HepG2 (cell line): ENCODE data around the gene ZCCHC24. TPM values are rescaled to one million over a fixed set of nuclear protein-coding genes. Genes with fewer than 3 reads are reported as not detected.

Source experiments
- ATAC-seq: fragments of 200-7000 bp; cut with Tn5 transposase; 3 replicates; pipeline ENCODE4 v1.9.1; 2020; ENCODE audit warnings: mild to moderate bottlenecking, moderate library complexity
- BruUV-seq: library from RNA; stranded (reverse); fragments of 400-500 nt; replicated peaks from 2 replicates; lab custom pipeline; 2021; lab: Mats Ljungman, UMichigan
- CTCF ChIA-PET: fragments of 300-600 bp; formaldehyde crosslinking; extraction: SDS; loops from one replicate; lab custom pipeline; 2021; ENCODE audit warnings: low total read pairs, inconsistent platforms, low intra/inter-chr PET ratio; lab: Yijun Ruan, JAX
- POLR2A ChIA-PET: fragments of 350-600 bp; sonication (Branson Sonifier 250); formaldehyde crosslinking; loops from one replicate; lab custom pipeline; 2020; ENCODE audit warnings: antibody characterized with exemption, inconsistent platforms; lab: Yijun Ruan, JAX
- DNase-seq: peaks from one replicate; pipeline ENCODE4 v3.0.0-alpha.2; 2015; ENCODE audit warnings: low spot score
- FAIRE-seq: peaks from 3 replicates; lab custom pipeline; 2011; peaks lifted over from hg19 to GRCh38; lab: Jason Lieb, UNC
- H2AFZ ChIP-seq: one replicate; pipeline ENCODE4 v1.6.1; 2011; ENCODE audit warnings: low read length, inconsistent platforms
- H3K27ac ChIP-seq: fragments of 300-600 bp; 3 replicates; pipeline ENCODE4 v1.8.0; 2011; ENCODE audit warnings: mixed run types, mild to moderate bottlenecking, mixed read lengths, low read length, inconsistent platforms; ENCODE audit not compliant: insufficient read depth; ENCODE audit errors: extremely low read length
- H3K27me3 ChIP-seq, 2 experiments: fragments of 200-600 bp in 1 of 2; 2 replicates in 1 of 2; 3 replicates in 1 of 2; pipeline versions ENCODE4 v1.6.0 to v1.8.0; 2011; ENCODE audit warnings: low read length in 2 of 2, mild to moderate bottlenecking in 2 of 2, moderate library complexity in 2 of 2, inconsistent platforms in 1 of 2; ENCODE audit not compliant: insufficient read depth in 2 of 2, control insufficient read depth in 1 of 2
- H3K36me3 ChIP-seq, 2 experiments: fragments of 200-600 bp in 1 of 2; replicated peaks in 1 of 2; 2 replicates in 1 of 2; 3 replicates in 1 of 2; pipeline versions ENCODE4 v1.5.1 to v1.8.0; 2011; ENCODE audit warnings: low read length in 2 of 2, inconsistent platforms in 1 of 2; ENCODE audit not compliant: insufficient read depth in 2 of 2, control insufficient read depth in 1 of 2
- H3K4me1 ChIP-seq: 2 replicates; pipeline ENCODE4 v1.5.1; 2012; ENCODE audit warnings: low read length, inconsistent platforms; ENCODE audit not compliant: insufficient read depth
- H3K4me2 ChIP-seq: 2 replicates; pipeline ENCODE4 v1.6.0; 2011; ENCODE audit warnings: low read depth, low read length, inconsistent platforms
- H3K4me3 ChIP-seq, 3 experiments: fragments of 200-600 bp in 1 of 3; sonication (generic), shearing (Covaris generic) in 1 of 3; replicated peaks in 1 of 3; 2 replicates each; pipeline ENCODE4 v1.5.1; 2011 to 2016; ENCODE audit warnings: low read length in 3 of 3, inconsistent platforms in 2 of 3, low read depth in 2 of 3, mild to moderate bottlenecking in 2 of 3, control low read depth in 1 of 3, mixed read lengths in 1 of 3; ENCODE audit not compliant: insufficient read depth in 1 of 3
- H3K79me2 ChIP-seq: one replicate; pipeline ENCODE4 v1.6.1; 2011; ENCODE audit warnings: low read length, inconsistent platforms; ENCODE audit not compliant: insufficient read depth
- H3K9ac ChIP-seq: 2 replicates; pipeline ENCODE4 v1.6.0; 2011; ENCODE audit warnings: mild to moderate bottlenecking, low read depth, low read length, inconsistent platforms; ENCODE audit not compliant: insufficient read depth
- H3K9me3 ChIP-seq: 2 replicates; pipeline ENCODE4 v1.5.1; 2012; ENCODE audit warnings: mild to moderate bottlenecking, low read length
- H4K20me1 ChIP-seq: 2 replicates; pipeline ENCODE4 v1.6.0; 2011; ENCODE audit warnings: inconsistent platforms, mild to moderate bottlenecking, low read length, moderate library complexity; ENCODE audit not compliant: insufficient read depth
- ATF7 ChIP-seq, 2 experiments: fragments of 450-650 bp in 1 of 2; sonication (generic) in 1 of 2; formaldehyde crosslinking in 1 of 2; IDR thresholded peaks; 2 replicates each; pipeline versions ENCODE4 v1.4.0 to v1.6.1; 2016 to 2020; ENCODE audit warnings: antibody characterized with exemption in 1 of 2, mild to moderate bottlenecking in 1 of 2, missing genetic modification reagents in 1 of 2
- HNRNPK ChIP-seq: fragments of 200-400 bp; formaldehyde crosslinking; IDR thresholded peaks from 2 replicates; pipeline ENCODE4 v1.6.1; 2018; ENCODE audit warnings: low read length, low read depth, moderate library complexity, mild to moderate bottlenecking; ENCODE audit not compliant: poor library complexity, severe bottlenecking
- HNRNPL ChIP-seq: fragments of 200-400 bp; formaldehyde crosslinking; IDR thresholded peaks from 2 replicates; pipeline ENCODE4 v1.6.1; 2017; ENCODE audit warnings: mild to moderate bottlenecking, low read depth, low read length
- KDM6A ChIP-seq: IDR thresholded peaks from 2 replicates; pipeline ENCODE4 v1.6.1; 2016; ENCODE audit warnings: low read depth
- NONO ChIP-seq, 2 experiments: fragments of 450-650 bp in 1 of 2; sonication (generic) in 1 of 2; formaldehyde crosslinking in 1 of 2; IDR thresholded peaks in 1 of 2; conservative IDR thresholded peaks in 1 of 2; 2 replicates each; pipeline versions ENCODE4 v1.6.1 to v1.8.0; 2017 to 2022; ENCODE audit warnings: mild to moderate bottlenecking in 1 of 2, missing genetic modification reagents in 1 of 2, moderate library complexity in 1 of 2
- NPAS2 ChIP-seq: sonication (generic); formaldehyde crosslinking; IDR thresholded peaks from 2 replicates; pipeline ENCODE4 v1.8.0; 2022; ENCODE audit warnings: mild to moderate bottlenecking, missing genetic modification reagents, borderline replicate concordance
- RNF2 ChIP-seq: fragments of 450-650 bp; conservative IDR thresholded peaks from 2 replicates; pipeline ENCODE4 v1.6.1; 2016; ENCODE audit warnings: low read depth
- SOX6 ChIP-seq, 2 experiments: fragments of 450-650 bp in 1 of 2; sonication (generic) in 1 of 2; formaldehyde crosslinking in 1 of 2; IDR thresholded peaks; 2 replicates each; pipeline versions ENCODE4 v1.4.0 to v1.6.1; 2017 to 2020; ENCODE audit warnings: antibody characterized with exemption in 1 of 2, mild to moderate bottlenecking in 1 of 2, missing genetic modification reagents in 1 of 2
- ZFY ChIP-seq: sonication (generic); formaldehyde crosslinking; IDR thresholded peaks from 2 replicates; pipeline ENCODE4 v1.4.0; 2020; ENCODE audit warnings: missing genetic modification reagents
- ZNF234 ChIP-seq: sonication (generic); formaldehyde crosslinking; conservative IDR thresholded peaks from 2 replicates; pipeline ENCODE4 v1.5.1; 2020; ENCODE audit warnings: mild to moderate bottlenecking, missing genetic modification reagents
- ZNF558 ChIP-seq: sonication (generic); formaldehyde crosslinking; IDR thresholded peaks from 2 replicates; pipeline ENCODE4 v1.9.0; 2022; ENCODE audit warnings: mild to moderate bottlenecking, missing genetic modification reagents, borderline replicate concordance
- ZNF670 ChIP-seq: sonication (generic); formaldehyde crosslinking; IDR thresholded peaks from 2 replicates; pipeline ENCODE4 v1.8.0; 2022; ENCODE audit warnings: mild to moderate bottlenecking, missing genetic modification reagents, borderline replicate concordance
- ZNF777 ChIP-seq: sonication (generic); formaldehyde crosslinking; IDR thresholded peaks from 2 replicates; pipeline ENCODE4 v1.4.0; 2020; ENCODE audit warnings: missing genetic modification reagents
- WGBS: methylation state at CpG from one replicate; pipeline ENCODE4 v1.1.6; 2017; ENCODE audit warnings: low lambda C conversion rate; 5-methylcytosine and 5-hydroxymethylcytosine counted together
- in situ Hi-C: cut with HindIII; loops from 2 replicates; pipeline ENCODE4 v1.10.0; 2017; ENCODE audit warnings: low pct_unique_long_range_greater_than_20kb; ENCODE audit not compliant: extremely low pct_ligation_motif_present
- intact Hi-C: fragments of 100-400 bp; cut with micrococcal nuclease; formaldehyde crosslinking; loops from one replicate; pipeline ENCODE4 v1.10.0; 2022; ENCODE audit not compliant: unreplicated experiment
- polyA plus RNA-seq, 8 experiments: library from polyadenylated mRNA; depleted of rRNA in 3 of 8; stranded (reverse) in 7 of 8; unstranded in 1 of 8; fragments of >200 nt; fragmentation: Illumina TruSeq in 4 of 8; extraction: Trizol in 4 of 8; gene quantifications; 2 replicates each; pipeline versions ENCODE4 v1.2.1 to v1.2.3, GENCODE V29; 2011 to 2016; ENCODE audit warnings: low read depth in 4 of 8, missing spikeins in 1 of 8, mixed read lengths in 1 of 8; ENCODE audit not compliant: insufficient read depth in 1 of 8
- total RNA-seq, 5 experiments: library from RNA; depleted of rRNA; stranded (reverse); fragments of >200 nt; fragmentation: Illumina TruSeq; extraction: Trizol; gene quantifications; 2 replicates each; pipeline ENCODE4 v1.2.3, GENCODE V29; 2016; ENCODE audit warnings: low read depth in 1 of 5
- TF ChIP-seq, protein P1 (sequence below): sonication (generic); formaldehyde crosslinking; IDR thresholded peaks from 2 replicates; pipeline ENCODE4 v1.4.0; 2020; ENCODE audit warnings: missing genetic modification reagents
- TF ChIP-seq, protein P2 (sequence below): sonication (generic); formaldehyde crosslinking; IDR thresholded peaks from 2 replicates; pipeline ENCODE4 v1.4.0; 2020; ENCODE audit warnings: mild to moderate bottlenecking, missing genetic modification reagents

The ZCCHC24 gene
- total and polyA plus RNA-seq, 2 of the 13 experiments (the other 11 are each of a cell fraction or from before 2014, with no cell fraction given) = 3.1 to 7.9 TPM

DNA sequence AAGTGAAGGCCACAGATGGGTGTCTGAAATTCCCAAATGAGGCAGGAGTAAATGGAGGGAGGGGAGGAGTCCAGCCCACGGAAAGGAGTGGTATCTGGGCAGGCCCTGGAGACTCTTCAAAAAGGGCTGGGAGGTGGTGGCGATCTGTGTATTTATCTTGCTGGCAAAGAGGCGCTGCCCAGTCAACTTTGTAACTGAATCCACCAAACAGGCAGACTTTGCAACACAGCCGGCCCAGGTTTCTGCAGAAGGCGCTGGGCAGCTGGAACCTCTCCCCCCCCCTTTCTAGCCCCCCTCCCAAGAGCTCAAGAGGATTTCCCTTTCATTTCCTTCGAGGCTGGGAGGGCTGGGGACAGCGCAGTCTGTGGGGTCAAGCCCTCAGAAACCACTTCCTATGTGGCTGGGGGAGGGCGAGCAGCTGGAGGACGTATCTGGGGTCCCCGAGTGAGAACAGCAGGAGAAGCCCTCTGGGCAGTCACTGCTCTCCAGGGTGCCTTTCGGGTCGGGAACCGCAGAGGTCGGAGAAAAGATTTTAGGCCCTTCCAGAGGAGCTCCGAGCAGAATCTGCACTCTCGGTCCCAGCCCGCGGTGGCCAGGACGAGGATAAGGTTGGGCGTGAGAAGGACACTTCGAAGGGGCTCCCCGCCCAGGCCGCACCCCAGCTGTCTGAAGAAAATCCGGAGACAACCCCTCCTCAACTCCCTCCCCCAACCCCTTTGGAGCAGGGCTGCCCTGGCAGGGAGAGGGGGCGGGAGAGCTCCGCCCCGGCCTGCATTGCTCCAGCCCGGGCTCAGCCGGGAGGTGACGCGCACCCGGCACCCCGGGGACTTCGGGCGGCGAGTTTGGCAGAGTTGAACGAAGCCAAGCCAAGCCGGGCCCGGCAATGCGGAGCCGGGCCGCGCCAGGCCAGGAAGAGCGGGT, 965 bp downstream of the ZCCHC24 start:
- Histone ChIP-seq H3K4me1 (peaks cover 51% of the 10 kb centered on the region), H3K79me2 (no peaks in the 10 kb centered on the region), H3K9ac (peak overlapping the region; percentile 60), H3K27me3 (peaks cover 2 to 21% of the 10 kb centered on the region in 2 experiments; a peak in 4 of 5 replicates), H2AFZ (no peak overlapping the region), H3K4me2 (peak overlapping the region; percentile 96), H3K36me3 (no peaks in the 10 kb centered on the region), H4K20me1 (no peaks in the 10 kb centered on the region), H3K9me3 (no peaks in the 10 kb centered on the region), H3K27ac (no peak overlapping the region), H3K4me3 (peak overlapping the region; percentile 69 to 77 (median 76))
- 0% methylated on average over 18 of the region's 44 CpGs for WGBS
- POLR2A ChIA-PET = interaction anchor here (0.5 to 2.4 kb wide), 5 partner anchors 10 to 168 kb away, joined by 3 to 18 read pairs (median 10); no protein-coding TSS in a partner anchor
- CTCF ChIA-PET = no interaction called here
- DNase-seq (no peak), FAIRE-seq (no peak), ATAC-seq (peak; percentile 46)
- in situ Hi-C loops (no loop called here), intact Hi-C loops (loop anchor here (1.0 to 5.0 kb wide), 2 partner anchors 20 to 42 kb away; no protein-coding TSS in a partner anchor)
- BruUV-seq = no TSS peak
- TF ChIP-seq NPAS2 (CRISPR knock-in tag) = no peak
- no peak for TF ChIP-seq ATF7 (IDR thresholded peaks at IDR 0.05)
- no peak for TF ChIP-seq ATF7 (CRISPR knock-in tag; IDR thresholded peaks at IDR 0.05)
- TF ChIP-seq, protein P1, sequence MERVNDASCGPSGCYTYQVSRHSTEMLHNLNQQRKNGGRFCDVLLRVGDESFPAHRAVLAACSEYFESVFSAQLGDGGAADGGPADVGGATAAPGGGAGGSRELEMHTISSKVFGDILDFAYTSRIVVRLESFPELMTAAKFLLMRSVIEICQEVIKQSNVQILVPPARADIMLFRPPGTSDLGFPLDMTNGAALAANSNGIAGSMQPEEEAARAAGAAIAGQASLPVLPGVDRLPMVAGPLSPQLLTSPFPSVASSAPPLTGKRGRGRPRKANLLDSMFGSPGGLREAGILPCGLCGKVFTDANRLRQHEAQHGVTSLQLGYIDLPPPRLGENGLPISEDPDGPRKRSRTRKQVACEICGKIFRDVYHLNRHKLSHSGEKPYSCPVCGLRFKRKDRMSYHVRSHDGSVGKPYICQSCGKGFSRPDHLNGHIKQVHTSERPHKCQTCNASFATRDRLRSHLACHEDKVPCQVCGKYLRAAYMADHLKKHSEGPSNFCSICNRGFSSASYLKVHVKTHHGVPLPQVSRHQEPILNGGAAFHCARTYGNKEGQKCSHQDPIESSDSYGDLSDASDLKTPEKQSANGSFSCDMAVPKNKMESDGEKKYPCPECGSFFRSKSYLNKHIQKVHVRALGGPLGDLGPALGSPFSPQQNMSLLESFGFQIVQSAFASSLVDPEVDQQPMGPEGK (CRISPR knock-in tag) = 0 out of 2 replicates have a peak, but pooled peaks have one; percentile 19
- TF ChIP-seq, protein P2, sequence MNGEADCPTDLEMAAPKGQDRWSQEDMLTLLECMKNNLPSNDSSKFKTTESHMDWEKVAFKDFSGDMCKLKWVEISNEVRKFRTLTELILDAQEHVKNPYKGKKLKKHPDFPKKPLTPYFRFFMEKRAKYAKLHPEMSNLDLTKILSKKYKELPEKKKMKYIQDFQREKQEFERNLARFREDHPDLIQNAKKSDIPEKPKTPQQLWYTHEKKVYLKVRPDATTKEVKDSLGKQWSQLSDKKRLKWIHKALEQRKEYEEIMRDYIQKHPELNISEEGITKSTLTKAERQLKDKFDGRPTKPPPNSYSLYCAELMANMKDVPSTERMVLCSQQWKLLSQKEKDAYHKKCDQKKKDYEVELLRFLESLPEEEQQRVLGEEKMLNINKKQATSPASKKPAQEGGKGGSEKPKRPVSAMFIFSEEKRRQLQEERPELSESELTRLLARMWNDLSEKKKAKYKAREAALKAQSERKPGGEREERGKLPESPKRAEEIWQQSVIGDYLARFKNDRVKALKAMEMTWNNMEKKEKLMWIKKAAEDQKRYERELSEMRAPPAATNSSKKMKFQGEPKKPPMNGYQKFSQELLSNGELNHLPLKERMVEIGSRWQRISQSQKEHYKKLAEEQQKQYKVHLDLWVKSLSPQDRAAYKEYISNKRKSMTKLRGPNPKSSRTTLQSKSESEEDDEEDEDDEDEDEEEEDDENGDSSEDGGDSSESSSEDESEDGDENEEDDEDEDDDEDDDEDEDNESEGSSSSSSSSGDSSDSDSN (CRISPR knock-in tag) = peak; percentile 51; the same call in 1 of the 2 replicates
- TF ChIP-seq SOX6 (IDR thresholded peaks at IDR 0.05) = no peak
- 0 out of 2 replicates have a peak, but pooled peaks have one; percentile 10 for TF ChIP-seq SOX6 (CRISPR knock-in tag; IDR thresholded peaks at IDR 0.05)
- peak; percentile 42; the same call in 1 of the 2 replicates for TF ChIP-seq ZNF777 (CRISPR knock-in tag)
- TF ChIP-seq RNF2 = no peak
- no peak for TF ChIP-seq KDM6A (CRISPR knock-in tag)
- TF ChIP-seq ZNF558 (CRISPR knock-in tag) = peak; percentile 24; the same call in 1 of the 2 replicates
- TF ChIP-seq HNRNPK = peak; percentile 31
- no peak for TF ChIP-seq ZNF234 (CRISPR knock-in tag)
- peak; percentile 45 for TF ChIP-seq ZFY (CRISPR knock-in tag)
- TF ChIP-seq HNRNPL = 0 out of 2 replicates have a peak, but pooled peaks have one; percentile 56
- TF ChIP-seq ZNF670 (CRISPR knock-in tag) = 0 out of 2 replicates have a peak, but pooled peaks have one; percentile 29
- TF ChIP-seq NONO (IDR thresholded peaks at IDR 0.05) = no peak
- no peak for TF ChIP-seq NONO (CRISPR knock-in tag; conservative IDR thresholded peaks at IDR 0.05)
